Prostate gland (tissue), 2 donors: ENCODE results near the gene SREBF2. TPM values are rescaled to one million over a fixed set of nuclear protein-coding genes. Genes with fewer than 3 reads are reported as not detected.
A peak's percentile ranks its signal among the peaks of the same experiment; 100 is the strongest.

Source experiments
- DNase-seq: peaks from one replicate; pipeline ENCODE4 v3.0.0-alpha.2; 2019; ENCODE audit warnings: low spot score
- H3K27ac ChIP-seq, 2 donors: fragments of 200-600 bp; sonication (generic); 2 replicates each; pipeline ENCODE4 v1.5.1; 2017 to 2019
- H3K27me3 ChIP-seq: fragments of 200-600 bp; sonication (generic); replicated peaks from 2 replicates; pipeline ENCODE4 v1.5.1; 2019; ENCODE audit not compliant: insufficient read depth
- H3K36me3 ChIP-seq, 2 donors: fragments of 200-600 bp; sonication (generic); 1 replicate in 1 of 2; 2 replicates in 1 of 2; pipeline versions ENCODE4 v1.5.1 to v1.8.1; 2017 to 2019
- H3K4me1 ChIP-seq: fragments of 200-600 bp; sonication (generic); replicated peaks from 2 replicates; pipeline ENCODE4 v1.5.1; 2019
- H3K4me3 ChIP-seq, 2 donors: fragments of 200-600 bp; sonication (generic); 2 replicates each; pipeline ENCODE4 v1.5.1; 2017 to 2019
- H3K9me3 ChIP-seq: fragments of 200-600 bp; sonication (generic); 2 replicates; pipeline ENCODE4 v1.5.1; 2017
- POLR2A ChIP-seq: fragments of 450-650 bp; IDR thresholded peaks from one replicate; pipeline ENCODE4 v1.6.1; 2016; ENCODE audit warnings: antibody characterized with exemption, mild to moderate bottlenecking
- POLR2AphosphoS5 ChIP-seq: sonication (generic); formaldehyde crosslinking; IDR thresholded peaks from one replicate; pipeline ENCODE4 v1.6.1; 2017; ENCODE audit warnings: antibody characterized with exemption
- WGBS: methylation state at CpG from one replicate; pipeline ENCODE4 v1.1.5; 2018; 5-methylcytosine and 5-hydroxymethylcytosine counted together
- intact Hi-C: fragments of 100-400 bp; cut with DNase I; formaldehyde crosslinking; loops from one replicate; pipeline ENCODE4 v1.14.2; 2022
- total RNA-seq, 2 donors: library from RNA; depleted of rRNA; stranded (reverse); fragments of >200 nt; gene quantifications; one replicate each; pipeline ENCODE4 v1.1.0, GENCODE V29; 2016
- TF ChIP-seq, protein P1 (sequence below), 4 experiments: fragments of 200-600 bp in 2 of 4; fragments of 450-650 bp in 2 of 4; sonication (generic) in 2 of 4; IDR thresholded peaks; 1 replicate in 3 of 4; 2 replicates in 1 of 4; pipeline ENCODE4 v1.5.1; 2016 to 2019; ENCODE audit warnings: antibody characterized with exemption in 4 of 4, mild to moderate bottlenecking in 2 of 4, moderate library complexity in 2 of 4

The SREBF2 gene
- total RNA-seq, 2 donors from 2014 or later: 62.7 to 128 TPM

- 76% methylated on average over 13 of the region's 13 CpGs for WGBS
- intact Hi-C loops: no loop called here
- no peak for DNase-seq
- Histone ChIP-seq H3K27me3 (no peaks in the 10 kb centered on the region), H3K9me3 (no peaks in the 10 kb centered on the region), H3K27ac (no peak overlapping the region), H3K36me3 (peaks cover 6 to 12% of the 10 kb centered on the region in 2 donors), H3K4me3 (no peak overlapping the region), H3K4me1 (no peaks in the 10 kb centered on the region)
- no peak for TF ChIP-seq POLR2AphosphoS5
- TF ChIP-seq, protein P1, sequence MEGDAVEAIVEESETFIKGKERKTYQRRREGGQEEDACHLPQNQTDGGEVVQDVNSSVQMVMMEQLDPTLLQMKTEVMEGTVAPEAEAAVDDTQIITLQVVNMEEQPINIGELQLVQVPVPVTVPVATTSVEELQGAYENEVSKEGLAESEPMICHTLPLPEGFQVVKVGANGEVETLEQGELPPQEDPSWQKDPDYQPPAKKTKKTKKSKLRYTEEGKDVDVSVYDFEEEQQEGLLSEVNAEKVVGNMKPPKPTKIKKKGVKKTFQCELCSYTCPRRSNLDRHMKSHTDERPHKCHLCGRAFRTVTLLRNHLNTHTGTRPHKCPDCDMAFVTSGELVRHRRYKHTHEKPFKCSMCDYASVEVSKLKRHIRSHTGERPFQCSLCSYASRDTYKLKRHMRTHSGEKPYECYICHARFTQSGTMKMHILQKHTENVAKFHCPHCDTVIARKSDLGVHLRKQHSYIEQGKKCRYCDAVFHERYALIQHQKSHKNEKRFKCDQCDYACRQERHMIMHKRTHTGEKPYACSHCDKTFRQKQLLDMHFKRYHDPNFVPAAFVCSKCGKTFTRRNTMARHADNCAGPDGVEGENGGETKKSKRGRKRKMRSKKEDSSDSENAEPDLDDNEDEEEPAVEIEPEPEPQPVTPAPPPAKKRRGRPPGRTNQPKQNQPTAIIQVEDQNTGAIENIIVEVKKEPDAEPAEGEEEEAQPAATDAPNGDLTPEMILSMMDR (IDR thresholded peaks at IDR 0.05): no peak
- no peak for TF ChIP-seq POLR2A
Measured at GRCh38 chr22:41899992-41900651, 67.2 kb downstream of the SREBF2 start.

- H3K27me3 ChIP-seq: no peaks in the 10 kb centered on the region
- intact Hi-C loops: no loop called here
- H3K4me1 ChIP-seq: no peaks in the 10 kb centered on the region
- H3K9me3 ChIP-seq: no peaks in the 10 kb centered on the region
- no peak overlapping the region for H3K4me3 ChIP-seq
- no peak for DNase-seq
- no peak overlapping the region for H3K27ac ChIP-seq
- WGBS: 93% methylated on average over 7 of the region's 8 CpGs
- TF ChIP-seq, protein P1 (IDR thresholded peaks at IDR 0.05): no peak
- no peak for TF ChIP-seq POLR2A
- no peak for TF ChIP-seq POLR2AphosphoS5
- peaks cover 6 to 12% of the 10 kb centered on the region in 2 donors for H3K36me3 ChIP-seq
Measured at GRCh38 chr22:41900652-41901312, 67.9 kb downstream of the SREBF2 start.

GRCh38 chr22:41902016-41902415 lies 69.1 kb downstream of the SREBF2 start:
- intact Hi-C loops: no loop called here
- Histone ChIP-seq H3K4me1 (no peaks in the 10 kb centered on the region), H3K27me3 (no peaks in the 10 kb centered on the region), H3K4me3 (no peak overlapping the region), H3K9me3 (no peaks in the 10 kb centered on the region), H3K36me3 (peaks cover 6 to 12% of the 10 kb centered on the region in 2 donors), H3K27ac (no peak overlapping the region)
- 86% methylated on average over 7 of the region's 7 CpGs for WGBS
- no peak for DNase-seq
- TF ChIP-seq, protein P1 (IDR thresholded peaks at IDR 0.05): no peak
- TF ChIP-seq POLR2A (no peak), POLR2AphosphoS5 (no peak)

DNA sequence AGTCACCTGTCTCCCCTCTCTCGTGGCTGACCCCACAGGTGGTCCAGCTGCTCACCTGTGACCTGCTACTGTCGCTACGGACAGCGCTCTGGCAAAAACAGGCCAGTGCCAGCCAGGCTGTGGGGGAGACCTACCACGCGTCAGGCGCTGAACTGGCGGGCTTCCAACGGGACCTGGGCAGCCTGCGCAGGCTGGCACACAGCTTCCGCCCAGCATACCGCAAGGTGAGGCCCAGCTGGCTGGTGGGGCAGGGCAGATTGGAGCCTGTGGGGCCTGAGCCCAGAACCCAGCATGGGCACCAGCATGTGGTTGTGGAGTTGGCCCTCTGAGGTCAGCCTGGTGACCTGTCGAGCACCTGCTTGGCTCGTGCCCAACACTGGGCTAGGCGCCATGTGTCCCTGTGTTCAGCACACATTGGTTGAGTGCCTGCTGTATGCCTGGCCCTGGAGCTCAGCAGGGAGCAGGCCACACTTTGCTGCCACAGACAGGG lies 70.1 kb downstream of the SREBF2 start:
- H3K9me3 ChIP-seq: no peaks in the 10 kb centered on the region
- H3K4me1 ChIP-seq: no peaks in the 10 kb centered on the region
- DNase-seq: peak; percentile 34
- peak overlapping the region in 1 of 2 donors; percentile 4 for H3K27ac ChIP-seq
- H3K27me3 ChIP-seq: no peaks in the 10 kb centered on the region
- peaks cover 6 to 12% of the 10 kb centered on the region in 2 donors for H3K36me3 ChIP-seq
- no peak for TF ChIP-seq POLR2A
- TF ChIP-seq POLR2AphosphoS5: no peak
- TF ChIP-seq, protein P1 (IDR thresholded peaks at IDR 0.05): no peak
- H3K4me3 ChIP-seq: no peak overlapping the region
- WGBS: 72% methylated on average over 8 of the region's 15 CpGs
- intact Hi-C loops: no loop called here
